Right lobe of liver (tissue), 6 donors: ENCODE data around the gene PTPRD. TPM values are rescaled to one million over a fixed set of nuclear protein-coding genes. Genes with fewer than 3 reads are reported as not detected.

Experiments
- ATAC-seq, 4 donors: fragments of 200-7000 bp; cut with Tn5 transposase; one replicate each; pipeline ENCODE4 v1.9.1; 2020; ENCODE audit warnings: mild to moderate bottlenecking in 4 of 4, moderate library complexity in 4 of 4
- DNase-seq, 3 donors: peaks; one replicate each; pipeline ENCODE4 v3.0.0-alpha.2; 2020
- H3K27ac ChIP-seq, 3 donors: fragments of 200-600 bp; one replicate each; pipeline ENCODE4 v1.8.0; 2022
- H3K27me3 ChIP-seq, 2 donors: fragments of 200-600 bp; one replicate each; pipeline ENCODE4 v1.8.0; 2022
- H3K36me3 ChIP-seq, 4 donors: fragments of 200-600 bp; sonication (generic) in 1 of 4; one replicate each; pipeline versions ENCODE4 v1.5.1 to v1.8.0; 2017 to 2022; ENCODE audit warnings: control low read depth in 1 of 4
- H3K4me1 ChIP-seq, 4 donors: fragments of 200-600 bp; sonication (generic) in 1 of 4; one replicate each; pipeline versions ENCODE4 v1.5.1 to v1.8.0; 2017 to 2022; ENCODE audit warnings: control low read depth in 1 of 4
- H3K4me3 ChIP-seq, 3 donors: fragments of 200-600 bp; one replicate each; pipeline ENCODE4 v1.8.0; 2022
- H3K9me3 ChIP-seq, 4 donors: fragments of 200-600 bp; sonication (generic) in 1 of 4; one replicate each; pipeline versions ENCODE4 v1.5.1 to v1.8.0; 2017 to 2022; ENCODE audit warnings: control low read depth in 1 of 4
- CTCF ChIP-seq, 4 donors: fragments of 200-600 bp in 3 of 4; fragments of 450-650 bp in 1 of 4; IDR thresholded peaks; one replicate each; pipeline versions ENCODE4 v1.5.1 to v1.8.0; 2016 to 2022; ENCODE audit warnings: antibody characterized with exemption in 4 of 4, mild to moderate bottlenecking in 2 of 4
- POLR2A ChIP-seq: fragments of 450-650 bp; IDR thresholded peaks from one replicate; pipeline ENCODE4 v1.6.1; 2017; ENCODE audit warnings: antibody characterized with exemption, mild to moderate bottlenecking
- WGBS: methylation state at CpG from one replicate; pipeline ENCODE4 v1.1.6; 2018; ENCODE audit warnings: low coverage, low lambda C conversion rate; ENCODE audit not compliant: insufficient coverage; ENCODE audit errors: missing lambda C conversion rate; 5-methylcytosine and 5-hydroxymethylcytosine counted together
- intact Hi-C, 2 donors: fragments of 100-400 bp; cut with DNase I; formaldehyde crosslinking; loops; one replicate each; pipeline versions ENCODE4 v1.11.2 to v1.14.1; 2022
- total RNA-seq, 6 experiments: library from RNA; depleted of rRNA in 2 of 6; stranded (reverse); fragments of >200 nt in 2 of 6; fragmentation: NEBNext Ultra II Directional in 3 of 6; extraction: Animal tissue kit (Norgen Biotek cat#: 25700) in 3 of 6; gene quantifications; one replicate each; pipeline versions ENCODE4 v1.1.0 to v1.2.4, GENCODE V29; 2016 to 2023
- donor health status: DM: no; HTN: yes; CAD: no.
- donor health status: DM: no; HTN: no; CAD: no.
- donor health status: DM: no; HTN: no; CAD: no.
- donor health status: DM: no; HTN: yes; CAD: no.
- donor health status: DM: no; HTN: yes; CAD: no.

PTPRD gene
- total RNA-seq, 6 experiments from 2014 or later, result 5.4 to 29.8 (median 13.9) TPM

GRCh38 chr9:8779478-8779877 is 1833.3 kb downstream of the PTPRD start:
- DNase-seq, result no peak
- 72% methylated on average over 4 of the region's 4 CpGs for WGBS
- intact Hi-C loops, result no loop called here
- no peak overlapping the region for H3K27ac ChIP-seq
- no peaks in the 10 kb centered on the region for H3K9me3 ChIP-seq
- H3K36me3 ChIP-seq, result no peaks in the 10 kb centered on the region
- H3K4me3 ChIP-seq, result no peak overlapping the region
- peaks cover 0 to 4% (median 0%) of the 10 kb centered on the region in 4 donors for H3K4me1 ChIP-seq
- ATAC-seq, result no peak
- TF ChIP-seq POLR2A, result no peak
- TF ChIP-seq CTCF (IDR thresholded peaks at IDR 0.05), result no peak
- H3K27me3 ChIP-seq, result no peaks in the 10 kb centered on the region

- no peak overlapping the region for H3K27ac ChIP-seq
- no peaks in the 10 kb centered on the region for H3K27me3 ChIP-seq
- peaks cover 0 to 4% (median 0%) of the 10 kb centered on the region in 4 donors for H3K4me1 ChIP-seq
- no peak for ATAC-seq
- no peaks in the 10 kb centered on the region for H3K9me3 ChIP-seq
- intact Hi-C loops, result no loop called here
- TF ChIP-seq POLR2A (no peak), CTCF (IDR thresholded peaks at IDR 0.05) (no peak)
- 84% methylated on average over 5 of the region's 6 CpGs for WGBS
- no peak for DNase-seq
- H3K4me3 ChIP-seq, result no peak overlapping the region
- H3K36me3 ChIP-seq, result no peaks in the 10 kb centered on the region
Observed at GRCh38 chr9:8778356-8778755, 1834.4 kb downstream of the PTPRD start.

GRCh38 chr9:8772302-8772701 is 1840.5 kb downstream of the PTPRD start:
- Histone ChIP-seq H3K27ac (no peak overlapping the region), H3K27me3 (no peaks in the 10 kb centered on the region), H3K4me1 (no peaks in the 10 kb centered on the region), H3K9me3 (no peaks in the 10 kb centered on the region), H3K4me3 (no peak overlapping the region), H3K36me3 (no peaks in the 10 kb centered on the region)
- DNase-seq (no peak), ATAC-seq (no peak)
- intact Hi-C loops, result no loop called here
- WGBS, result 100% methylated on average over 1 of the region's 1 CpG
- TF ChIP-seq CTCF (IDR thresholded peaks at IDR 0.05) (no peak), POLR2A (no peak)

GRCh38 chr9:8769153-8769552 is 1843.6 kb downstream of the PTPRD start:
- no peak for DNase-seq

More at GRCh38 chr9:8769153-8769552, 1843.6 kb downstream of the PTPRD start:
- no peak overlapping the region for H3K4me3 ChIP-seq
- H3K27me3 ChIP-seq, result no peaks in the 10 kb centered on the region
- peak overlapping the region in 1 of 3 donors; percentile 7 for H3K27ac ChIP-seq
- peak; percentile 81 to 94 (median 85) for ATAC-seq
- TF ChIP-seq CTCF (IDR thresholded peaks at IDR 0.05) (no peak), POLR2A (no peak)
- WGBS, result 24% methylated on average over 4 of the region's 4 CpGs
- no peaks in the 10 kb centered on the region for H3K36me3 ChIP-seq
- intact Hi-C loops, result no loop called here
- no peaks in the 10 kb centered on the region for H3K9me3 ChIP-seq
- no peaks in the 10 kb centered on the region for H3K4me1 ChIP-seq
